SK-N-SH (cell line): ENCODE data around the gene TLR2. TPM values are rescaled to one million over a fixed set of nuclear protein-coding genes. Genes with fewer than 3 reads are reported as not detected.

ENCODE experiments used
- CTCF ChIA-PET: fragments of 300-600, 350-600 bp; formaldehyde crosslinking; extraction: SDS; loops from one replicate; lab custom pipeline; 2021; lab: Yijun Ruan, JAX
- POLR2A ChIA-PET: fragments of 350-600 bp; sonication (Branson Sonifier 250); formaldehyde crosslinking; extraction: SDS; loops from one replicate; lab custom pipeline; 2020; ENCODE audit warnings: antibody characterized with exemption, inconsistent platforms; lab: Yijun Ruan, JAX
- DNase-seq: peaks from one replicate; pipeline ENCODE4 v3.0.0; 2012
- H2AFZ ChIP-seq: fragments of 200-600 bp; sonication (generic); 2 replicates; pipeline ENCODE4 v1.8.1; 2016; ENCODE audit warnings: antibody characterized with exemption, mild to moderate bottlenecking, low read depth
- H3F3A ChIP-seq: fragments of 200-600 bp; sonication (generic); replicated peaks from 2 replicates; pipeline ENCODE3; 2016; ENCODE audit warnings: antibody characterized with exemption, mild to moderate bottlenecking; ENCODE audit not compliant: insufficient read depth
- H3K27ac ChIP-seq, 2 experiments: fragments of 200-500 bp in 1 of 2; fragments of 200-600 bp in 1 of 2; sonication (Bioruptor generic) in 1 of 2; sonication (generic), shearing (Covaris generic) in 1 of 2; 2 replicates each; pipeline versions ENCODE4 v1.5.1 to v1.6.1; 2014 to 2016; ENCODE audit warnings: low read depth in 2 of 2, inconsistent platforms in 1 of 2, low read length in 1 of 2, mild to moderate bottlenecking in 1 of 2, mixed read lengths in 1 of 2
- H3K27me3 ChIP-seq: fragments of 200-600 bp; sonication (generic), shearing (Covaris generic); 2 replicates; pipeline ENCODE4 v1.6.1; 2016; ENCODE audit warnings: mixed run types; ENCODE audit not compliant: insufficient read depth
- H3K36me3 ChIP-seq, 2 experiments: fragments of 200-500 bp in 1 of 2; fragments of 200-600 bp in 1 of 2; sonication (Bioruptor generic) in 1 of 2; sonication (generic) in 1 of 2; replicated peaks in 1 of 2; 2 replicates each; pipeline versions ENCODE3 to v1.5.1; 2014 to 2016; ENCODE audit warnings: low read length in 1 of 2, mild to moderate bottlenecking in 1 of 2; ENCODE audit not compliant: insufficient read depth in 2 of 2, control insufficient read depth in 1 of 2
- H3K4me1 ChIP-seq, 2 experiments: fragments of 200-500 bp in 1 of 2; fragments of 200-600 bp in 1 of 2; sonication (Bioruptor generic) in 1 of 2; sonication (generic), shearing (Covaris generic) in 1 of 2; 2 replicates each; pipeline versions ENCODE4 v1.5.1 to v1.6.1; 2014 to 2016; ENCODE audit warnings: low read depth in 1 of 2, low read length in 1 of 2, mixed run types in 1 of 2; ENCODE audit not compliant: insufficient read depth in 2 of 2, control insufficient read depth in 1 of 2
- H3K4me2 ChIP-seq: fragments of 200-600 bp; sonication (generic), shearing (Covaris generic); 2 replicates; pipeline ENCODE4 v1.6.1; 2017; ENCODE audit warnings: mixed run types
- H3K4me3 ChIP-seq, 2 experiments: fragments of 200-500 bp in 1 of 2; fragments of 200-600 bp in 1 of 2; sonication (Bioruptor generic) in 1 of 2; sonication (generic), shearing (Covaris generic) in 1 of 2; 2 replicates each; pipeline versions ENCODE4 v1.5.1 to v1.8.1; 2014 to 2016; ENCODE audit warnings: low read depth in 2 of 2, inconsistent platforms in 1 of 2, low read length in 1 of 2, mild to moderate bottlenecking in 1 of 2, mixed read lengths in 1 of 2, moderate library complexity in 1 of 2
- H3K79me2 ChIP-seq: fragments of 200-600 bp; sonication (generic); 2 replicates; pipeline ENCODE4 v1.8.1; 2017; ENCODE audit warnings: mild to moderate bottlenecking; ENCODE audit not compliant: insufficient read depth
- H3K9ac ChIP-seq: fragments of 200-600 bp; sonication (generic); 2 replicates; pipeline ENCODE4 v1.6.1; 2017; ENCODE audit warnings: mixed run types
- H3K9me2 ChIP-seq: fragments of 200-600 bp; sonication (generic); 2 replicates; pipeline ENCODE4 v1.6.1; 2017; ENCODE audit warnings: mixed run types
- H3K9me3 ChIP-seq: fragments of 200-600 bp; sonication (generic); 2 replicates; pipeline ENCODE4 v1.6.1; 2017; ENCODE audit warnings: mixed run types, mild to moderate bottlenecking, moderate library complexity
- H4K20me1 ChIP-seq: fragments of 200-600 bp; sonication (generic); 2 replicates; pipeline ENCODE4 v1.6.1; 2017; ENCODE audit warnings: mild to moderate bottlenecking, mixed run types; ENCODE audit not compliant: insufficient read depth
- CHD2 ChIP-seq: fragments of 150-350 bp; IDR thresholded peaks from 2 replicates; pipeline ENCODE4 v1.6.1; 2018; ENCODE audit warnings: low read length; ENCODE audit not compliant: partially characterized antibody
- ELF1 ChIP-seq: IDR thresholded peaks from 2 replicates; pipeline ENCODE4 v1.4.0; 2012
- EP300 ChIP-seq, 2 experiments: IDR thresholded peaks; 2 replicates each; pipeline versions ENCODE4 v1.4.0 to v1.6.1; 2012; ENCODE audit warnings: borderline replicate concordance in 1 of 2, low read depth in 1 of 2, low read length in 1 of 2
- MXI1 ChIP-seq: IDR thresholded peaks from 2 replicates; pipeline ENCODE4 v1.6.1; 2012; ENCODE audit warnings: mild to moderate bottlenecking, low read depth, low read length, improper control_type of control experiment
- NRF1 ChIP-seq: IDR thresholded peaks from 2 replicates; pipeline ENCODE4 v1.6.1; 2012; ENCODE audit warnings: low read depth, mild to moderate bottlenecking, low read length
- POLR2AphosphoS5 ChIP-seq: IDR thresholded peaks from 2 replicates; pipeline ENCODE4 v1.6.1; 2012; ENCODE audit warnings: low read depth, low read length
- RAD21 ChIP-seq: IDR thresholded peaks from 2 replicates; pipeline ENCODE4 v1.6.1; 2012; ENCODE audit warnings: mild to moderate bottlenecking, low read length
- RFX5 ChIP-seq: IDR thresholded peaks from 2 replicates; pipeline ENCODE4 v1.6.1; 2012; ENCODE audit warnings: mild to moderate bottlenecking, improper control_type of control experiment, low read length
- RXRA ChIP-seq: IDR thresholded peaks from 2 replicates; pipeline ENCODE4 v1.4.0; 2012; ENCODE audit warnings: low read depth, mild to moderate bottlenecking, borderline replicate concordance
- SIN3A ChIP-seq: IDR thresholded peaks from 2 replicates; pipeline ENCODE4 v1.6.1; 2012; ENCODE audit warnings: low read depth, mild to moderate bottlenecking, low read length, moderate library complexity, borderline replicate concordance
- SMC3 ChIP-seq: IDR thresholded peaks from 2 replicates; pipeline ENCODE4 v1.6.1; 2012; ENCODE audit warnings: low read depth, low read length, improper control_type of control experiment
- TAF1 ChIP-seq: IDR thresholded peaks from 2 replicates; pipeline ENCODE4 v1.6.1; 2012; ENCODE audit warnings: low read depth, mild to moderate bottlenecking, low read length, moderate library complexity, borderline replicate concordance
- YY1 ChIP-seq: IDR thresholded peaks from 2 replicates; pipeline ENCODE4 v1.4.0; 2012; ENCODE audit warnings: low read depth, mild to moderate bottlenecking
- WGBS: methylation state at CpG from one replicate; pipeline ENCODE4 v1.1.6; 2017; ENCODE audit warnings: low lambda C conversion rate; 5-methylcytosine and 5-hydroxymethylcytosine counted together
- polyA plus RNA-seq, 3 experiments: library from polyadenylated mRNA; depleted of rRNA; stranded (reverse); fragments of >200 nt; gene quantifications; 2 replicates each; pipeline ENCODE4 v1.2.3, GENCODE V29; 2012
- TF ChIP-seq, protein P1 (sequence below): IDR thresholded peaks from 2 replicates; pipeline ENCODE4 v1.6.1; 2012; ENCODE audit warnings: mild to moderate bottlenecking, low read depth, low read length, moderate library complexity
- TF ChIP-seq, protein P2 (sequence below): IDR thresholded peaks from 2 replicates; pipeline ENCODE4 v1.4.0; 2012; ENCODE audit warnings: low read depth, borderline replicate concordance
- TF ChIP-seq, protein P3 (sequence below): fragments of 200-600 bp; sonication (generic); IDR thresholded peaks from 2 replicates; pipeline ENCODE4 v1.6.1; 2017; ENCODE audit warnings: antibody characterized with exemption, mild to moderate bottlenecking, moderate library complexity
- TF ChIP-seq, protein P4 (sequence below): IDR thresholded peaks from 2 replicates; pipeline ENCODE4 v1.4.0; 2012; ENCODE audit warnings: low read depth, borderline replicate concordance
- TF ChIP-seq, protein P5 (sequence below): IDR thresholded peaks from 2 replicates; pipeline ENCODE4; 2012
- TF ChIP-seq, protein P6 (sequence below): fragments of 150-350 bp; IDR thresholded peaks from 2 replicates; pipeline ENCODE4 v1.6.1; 2016; ENCODE audit warnings: mild to moderate bottlenecking, low read depth, low read length

The TLR2 gene
- polyA plus RNA-seq, 1 of the 3 experiments (the other 2 are of a cell fraction), result 0.18 TPM

DNA sequence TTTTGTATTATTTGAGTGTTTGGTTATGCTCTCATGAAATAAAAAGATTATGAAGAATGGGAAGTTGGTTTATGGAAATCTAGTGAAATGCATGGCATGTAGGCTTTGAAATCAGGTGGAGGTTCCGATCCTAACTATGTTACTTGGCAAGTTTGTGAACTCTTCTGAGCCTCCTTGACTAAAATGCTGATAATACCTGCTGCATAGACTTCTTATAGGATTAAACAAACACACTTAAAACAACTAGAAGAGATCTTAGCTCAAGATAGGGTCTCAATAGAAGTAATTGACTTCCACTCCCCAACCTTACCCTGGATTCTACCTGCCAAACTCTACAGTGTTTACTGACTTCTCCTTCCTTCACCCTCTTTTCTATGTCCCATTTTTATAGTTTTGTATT is 22.2 kb upstream of the TLR2 start:
- WGBS, result 80% methylated on average over 1 of the region's 1 CpG
- DNase-seq, result no peak
- no peaks in the 10 kb centered on the region for H4K20me1 ChIP-seq
- no peaks in the 10 kb centered on the region for H3F3A ChIP-seq
- H3K27me3 ChIP-seq, result no peaks in the 10 kb centered on the region
- H2AFZ ChIP-seq, result no peak overlapping the region
- H3K79me2 ChIP-seq, result no peaks in the 10 kb centered on the region
- no peak overlapping the region for H3K4me3 ChIP-seq
- no peaks in the 10 kb centered on the region for H3K4me1 ChIP-seq
- POLR2A ChIA-PET, result no interaction called here
- no peak overlapping the region for H3K27ac ChIP-seq
- no peaks in the 10 kb centered on the region for H3K36me3 ChIP-seq
- H3K9ac ChIP-seq, result no peak overlapping the region
- no peak overlapping the region for H3K4me2 ChIP-seq
- CTCF ChIA-PET, result no interaction called here
- no peaks in the 10 kb centered on the region for H3K9me2 ChIP-seq
- no peak for TF ChIP-seq CHD2
- TF ChIP-seq, protein P1, sequence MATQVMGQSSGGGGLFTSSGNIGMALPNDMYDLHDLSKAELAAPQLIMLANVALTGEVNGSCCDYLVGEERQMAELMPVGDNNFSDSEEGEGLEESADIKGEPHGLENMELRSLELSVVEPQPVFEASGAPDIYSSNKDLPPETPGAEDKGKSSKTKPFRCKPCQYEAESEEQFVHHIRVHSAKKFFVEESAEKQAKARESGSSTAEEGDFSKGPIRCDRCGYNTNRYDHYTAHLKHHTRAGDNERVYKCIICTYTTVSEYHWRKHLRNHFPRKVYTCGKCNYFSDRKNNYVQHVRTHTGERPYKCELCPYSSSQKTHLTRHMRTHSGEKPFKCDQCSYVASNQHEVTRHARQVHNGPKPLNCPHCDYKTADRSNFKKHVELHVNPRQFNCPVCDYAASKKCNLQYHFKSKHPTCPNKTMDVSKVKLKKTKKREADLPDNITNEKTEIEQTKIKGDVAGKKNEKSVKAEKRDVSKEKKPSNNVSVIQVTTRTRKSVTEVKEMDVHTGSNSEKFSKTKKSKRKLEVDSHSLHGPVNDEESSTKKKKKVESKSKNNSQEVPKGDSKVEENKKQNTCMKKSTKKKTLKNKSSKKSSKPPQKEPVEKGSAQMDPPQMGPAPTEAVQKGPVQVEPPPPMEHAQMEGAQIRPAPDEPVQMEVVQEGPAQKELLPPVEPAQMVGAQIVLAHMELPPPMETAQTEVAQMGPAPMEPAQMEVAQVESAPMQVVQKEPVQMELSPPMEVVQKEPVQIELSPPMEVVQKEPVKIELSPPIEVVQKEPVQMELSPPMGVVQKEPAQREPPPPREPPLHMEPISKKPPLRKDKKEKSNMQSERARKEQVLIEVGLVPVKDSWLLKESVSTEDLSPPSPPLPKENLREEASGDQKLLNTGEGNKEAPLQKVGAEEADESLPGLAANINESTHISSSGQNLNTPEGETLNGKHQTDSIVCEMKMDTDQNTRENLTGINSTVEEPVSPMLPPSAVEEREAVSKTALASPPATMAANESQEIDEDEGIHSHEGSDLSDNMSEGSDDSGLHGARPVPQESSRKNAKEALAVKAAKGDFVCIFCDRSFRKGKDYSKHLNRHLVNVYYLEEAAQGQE, result no peak
- TF ChIP-seq, protein P2, sequence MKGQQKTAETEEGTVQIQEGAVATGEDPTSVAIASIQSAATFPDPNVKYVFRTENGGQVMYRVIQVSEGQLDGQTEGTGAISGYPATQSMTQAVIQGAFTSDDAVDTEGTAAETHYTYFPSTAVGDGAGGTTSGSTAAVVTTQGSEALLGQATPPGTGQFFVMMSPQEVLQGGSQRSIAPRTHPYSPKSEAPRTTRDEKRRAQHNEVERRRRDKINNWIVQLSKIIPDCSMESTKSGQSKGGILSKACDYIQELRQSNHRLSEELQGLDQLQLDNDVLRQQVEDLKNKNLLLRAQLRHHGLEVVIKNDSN, result no peak
- TF ChIP-seq EP300 (IDR thresholded peaks at IDR 0.05; ENCODE audit: borderline replicate concordance in 1 of 2, low read depth in 1 of 2, low read length in 1 of 2), result no peak
- no peak for TF ChIP-seq RXRA
- no peak for TF ChIP-seq SIN3A
- TF ChIP-seq, protein P3, sequence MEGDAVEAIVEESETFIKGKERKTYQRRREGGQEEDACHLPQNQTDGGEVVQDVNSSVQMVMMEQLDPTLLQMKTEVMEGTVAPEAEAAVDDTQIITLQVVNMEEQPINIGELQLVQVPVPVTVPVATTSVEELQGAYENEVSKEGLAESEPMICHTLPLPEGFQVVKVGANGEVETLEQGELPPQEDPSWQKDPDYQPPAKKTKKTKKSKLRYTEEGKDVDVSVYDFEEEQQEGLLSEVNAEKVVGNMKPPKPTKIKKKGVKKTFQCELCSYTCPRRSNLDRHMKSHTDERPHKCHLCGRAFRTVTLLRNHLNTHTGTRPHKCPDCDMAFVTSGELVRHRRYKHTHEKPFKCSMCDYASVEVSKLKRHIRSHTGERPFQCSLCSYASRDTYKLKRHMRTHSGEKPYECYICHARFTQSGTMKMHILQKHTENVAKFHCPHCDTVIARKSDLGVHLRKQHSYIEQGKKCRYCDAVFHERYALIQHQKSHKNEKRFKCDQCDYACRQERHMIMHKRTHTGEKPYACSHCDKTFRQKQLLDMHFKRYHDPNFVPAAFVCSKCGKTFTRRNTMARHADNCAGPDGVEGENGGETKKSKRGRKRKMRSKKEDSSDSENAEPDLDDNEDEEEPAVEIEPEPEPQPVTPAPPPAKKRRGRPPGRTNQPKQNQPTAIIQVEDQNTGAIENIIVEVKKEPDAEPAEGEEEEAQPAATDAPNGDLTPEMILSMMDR, result no peak
- TF ChIP-seq MXI1, result no peak
- TF ChIP-seq TAF1, result no peak
- TF ChIP-seq RFX5, result no peak
- TF ChIP-seq, protein P4, sequence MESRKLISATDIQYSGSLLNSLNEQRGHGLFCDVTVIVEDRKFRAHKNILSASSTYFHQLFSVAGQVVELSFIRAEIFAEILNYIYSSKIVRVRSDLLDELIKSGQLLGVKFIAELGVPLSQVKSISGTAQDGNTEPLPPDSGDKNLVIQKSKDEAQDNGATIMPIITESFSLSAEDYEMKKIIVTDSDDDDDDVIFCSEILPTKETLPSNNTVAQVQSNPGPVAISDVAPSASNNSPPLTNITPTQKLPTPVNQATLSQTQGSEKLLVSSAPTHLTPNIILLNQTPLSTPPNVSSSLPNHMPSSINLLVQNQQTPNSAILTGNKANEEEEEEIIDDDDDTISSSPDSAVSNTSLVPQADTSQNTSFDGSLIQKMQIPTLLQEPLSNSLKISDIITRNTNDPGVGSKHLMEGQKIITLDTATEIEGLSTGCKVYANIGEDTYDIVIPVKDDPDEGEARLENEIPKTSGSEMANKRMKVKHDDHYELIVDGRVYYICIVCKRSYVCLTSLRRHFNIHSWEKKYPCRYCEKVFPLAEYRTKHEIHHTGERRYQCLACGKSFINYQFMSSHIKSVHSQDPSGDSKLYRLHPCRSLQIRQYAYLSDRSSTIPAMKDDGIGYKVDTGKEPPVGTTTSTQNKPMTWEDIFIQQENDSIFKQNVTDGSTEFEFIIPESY, result no peak
- TF ChIP-seq NRF1, result no peak
- TF ChIP-seq ELF1, result no peak
- TF ChIP-seq, protein P5, sequence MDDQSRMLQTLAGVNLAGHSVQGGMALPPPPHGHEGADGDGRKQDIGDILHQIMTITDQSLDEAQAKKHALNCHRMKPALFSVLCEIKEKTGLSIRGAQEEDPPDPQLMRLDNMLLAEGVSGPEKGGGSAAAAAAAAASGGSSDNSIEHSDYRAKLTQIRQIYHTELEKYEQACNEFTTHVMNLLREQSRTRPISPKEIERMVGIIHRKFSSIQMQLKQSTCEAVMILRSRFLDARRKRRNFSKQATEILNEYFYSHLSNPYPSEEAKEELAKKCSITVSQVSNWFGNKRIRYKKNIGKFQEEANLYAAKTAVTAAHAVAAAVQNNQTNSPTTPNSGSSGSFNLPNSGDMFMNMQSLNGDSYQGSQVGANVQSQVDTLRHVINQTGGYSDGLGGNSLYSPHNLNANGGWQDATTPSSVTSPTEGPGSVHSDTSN, result no peak
- no peak for TF ChIP-seq YY1
- TF ChIP-seq, protein P6, sequence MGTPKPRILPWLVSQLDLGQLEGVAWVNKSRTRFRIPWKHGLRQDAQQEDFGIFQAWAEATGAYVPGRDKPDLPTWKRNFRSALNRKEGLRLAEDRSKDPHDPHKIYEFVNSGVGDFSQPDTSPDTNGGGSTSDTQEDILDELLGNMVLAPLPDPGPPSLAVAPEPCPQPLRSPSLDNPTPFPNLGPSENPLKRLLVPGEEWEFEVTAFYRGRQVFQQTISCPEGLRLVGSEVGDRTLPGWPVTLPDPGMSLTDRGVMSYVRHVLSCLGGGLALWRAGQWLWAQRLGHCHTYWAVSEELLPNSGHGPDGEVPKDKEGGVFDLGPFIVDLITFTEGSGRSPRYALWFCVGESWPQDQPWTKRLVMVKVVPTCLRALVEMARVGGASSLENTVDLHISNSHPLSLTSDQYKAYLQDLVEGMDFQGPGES, result no peak
- no peak for TF ChIP-seq POLR2AphosphoS5
- no peak for TF ChIP-seq RAD21
- TF ChIP-seq SMC3, result no peak
- no peaks in the 10 kb centered on the region for H3K9me3 ChIP-seq
